Activated T-helper 1 cell treated with anti-CD3 and anti-CD28 coated beads, Interleukin-12 subunit alpha, Interleukin-12 subunit beta, Interleukin-2, Interleukin-4 antibody, amounts not matched to agents 30 ng/mL and 10 ng/mL and 1 ng/mL, durations not matched to agents 14 hours and 24 hours and 36 hours (primary cell): ENCODE data around the gene PDLIM5. TPM values are rescaled to one million over a fixed set of nuclear protein-coding genes. Genes with fewer than 3 reads are reported as not detected.
"Not testable (repeated sequence)": the region's sequence is repeated elsewhere in the genome, so short reads cannot be mapped to it uniquely, and the experiment has no call there.

ENCODE experiments used
- DNase-seq: peaks from one replicate; pipeline ENCODE4 v3.0.0; 2021; ENCODE audit warnings: low spot score
- H3K27ac Mint-ChIP-seq: one replicate; pipeline ENCODE4 v1.8.0; 2021; ENCODE audit warnings: mild to moderate bottlenecking, mixed read lengths
- H3K27me3 Mint-ChIP-seq: one replicate; pipeline ENCODE4 v1.8.0; 2022; ENCODE audit warnings: mild to moderate bottlenecking, moderate library complexity, mixed read lengths; ENCODE audit not compliant: insufficient read depth
- H3K36me3 Mint-ChIP-seq: one replicate; pipeline ENCODE4 v1.8.0; 2021; ENCODE audit warnings: low read depth, mixed read lengths
- H3K4me1 Mint-ChIP-seq: one replicate; pipeline ENCODE4 v1.8.0; 2021; ENCODE audit warnings: low read depth, mixed read lengths
- H3K4me3 Mint-ChIP-seq: one replicate; pipeline ENCODE4 v1.8.0; 2021; ENCODE audit warnings: mild to moderate bottlenecking, moderate library complexity, mixed read lengths
- H3K9me3 Mint-ChIP-seq: one replicate; pipeline ENCODE4 v1.8.0; 2021; ENCODE audit warnings: mixed read lengths
- intact Hi-C: fragments of 100-400 bp; cut with micrococcal nuclease; formaldehyde crosslinking; loops from one replicate; pipeline ENCODE4 v1.15.1; 2024
- total RNA-seq: library from RNA; stranded (reverse); gene quantifications from 2 replicates; pipeline ENCODE4 v1.2.3, GENCODE V29; 2022

PDLIM5 gene
- total RNA-seq, 1 donor from 2014 or later: 20.6 TPM

DNA sequence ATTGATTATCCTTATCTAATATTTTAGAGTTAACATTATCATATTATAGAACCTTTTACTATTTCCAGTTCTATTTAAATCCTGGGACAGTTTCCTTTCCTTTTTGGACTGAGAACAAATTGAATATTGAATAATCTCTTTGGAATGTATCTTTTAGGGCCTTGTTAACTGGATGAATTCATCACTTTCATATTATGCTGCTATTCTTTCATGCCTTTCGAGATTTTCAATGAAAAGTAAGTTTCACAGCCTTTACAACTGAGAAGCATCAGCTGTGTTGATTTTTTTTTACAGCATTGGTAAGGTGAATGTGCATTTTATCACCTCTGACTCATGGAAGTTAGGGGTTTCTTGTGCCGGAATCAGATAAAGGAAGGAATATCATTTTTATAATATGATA lies 39.6 kb downstream of the PDLIM5 start:
- no peak overlapping the region for H3K27ac Mint-ChIP-seq
- DNase-seq: no peak
- H3K36me3 Mint-ChIP-seq: no peaks in the 10 kb centered on the region
- intact Hi-C loops: no loop called here
- H3K9me3 Mint-ChIP-seq: no peaks in the 10 kb centered on the region
- no peaks in the 10 kb centered on the region for H3K4me1 Mint-ChIP-seq
- H3K27me3 Mint-ChIP-seq: peaks cover 1% of the 10 kb centered on the region
- no peak overlapping the region for H3K4me3 Mint-ChIP-seq

DNA sequence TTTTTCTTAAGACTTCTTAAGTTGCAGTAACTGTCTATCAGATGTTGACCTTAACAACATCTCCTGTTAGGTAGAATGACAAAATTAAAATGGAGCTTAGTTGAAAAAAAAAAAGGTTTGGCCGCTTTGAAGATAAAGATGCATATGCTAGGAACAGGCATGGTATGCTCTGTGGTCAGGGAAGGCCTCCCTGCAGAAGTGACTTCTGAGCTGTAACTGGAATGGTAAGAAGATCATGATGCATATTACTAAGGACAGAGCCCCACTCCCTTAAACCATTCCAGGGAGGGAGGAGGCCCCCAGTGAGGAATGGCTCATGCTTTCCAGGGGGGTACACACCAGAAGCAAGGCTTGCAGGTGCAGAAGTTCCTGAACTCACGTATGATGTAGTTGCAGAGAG lies 43.7 kb downstream of the PDLIM5 start:
- Mint-ChIP-seq H3K4me3 (no peak overlapping the region), H3K27me3 (peaks cover 1% of the 10 kb centered on the region), H3K9me3 (no peaks in the 10 kb centered on the region), H3K36me3 (no peaks in the 10 kb centered on the region), H3K4me1 (no peaks in the 10 kb centered on the region), H3K27ac (no peak overlapping the region)
- DNase-seq: no peak
- intact Hi-C loops: no loop called here

DNA sequence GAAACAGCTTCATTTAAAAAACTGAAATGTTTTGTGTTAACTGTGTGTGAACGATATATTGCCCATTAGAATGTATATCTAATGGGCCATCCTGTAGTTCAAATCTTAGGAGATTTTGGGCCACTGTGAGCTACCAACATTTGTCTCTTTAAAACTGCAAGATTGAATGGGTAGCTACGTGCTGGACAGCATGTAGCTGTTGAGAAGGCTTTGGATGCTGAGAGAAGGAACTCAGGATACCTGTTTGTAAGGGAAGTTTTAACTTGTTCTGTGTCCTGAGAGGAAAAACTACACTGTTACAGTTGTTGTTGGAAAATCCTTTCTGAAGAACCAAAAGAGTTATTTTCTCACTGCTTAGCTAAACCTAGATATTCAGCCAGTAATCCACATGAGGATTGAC lies 45.9 kb downstream of the PDLIM5 start:
- Mint-ChIP-seq H3K4me1 (no peaks in the 10 kb centered on the region), H3K27ac (no peak overlapping the region), H3K9me3 (no peaks in the 10 kb centered on the region), H3K36me3 (no peaks in the 10 kb centered on the region), H3K4me3 (no peak overlapping the region), H3K27me3 (peaks cover 1% of the 10 kb centered on the region)
- DNase-seq: no peak
- intact Hi-C loops: loop anchor here (2.0 kb wide), 1 partner anchor 45 kb away; no protein-coding TSS in a partner anchor

DNA sequence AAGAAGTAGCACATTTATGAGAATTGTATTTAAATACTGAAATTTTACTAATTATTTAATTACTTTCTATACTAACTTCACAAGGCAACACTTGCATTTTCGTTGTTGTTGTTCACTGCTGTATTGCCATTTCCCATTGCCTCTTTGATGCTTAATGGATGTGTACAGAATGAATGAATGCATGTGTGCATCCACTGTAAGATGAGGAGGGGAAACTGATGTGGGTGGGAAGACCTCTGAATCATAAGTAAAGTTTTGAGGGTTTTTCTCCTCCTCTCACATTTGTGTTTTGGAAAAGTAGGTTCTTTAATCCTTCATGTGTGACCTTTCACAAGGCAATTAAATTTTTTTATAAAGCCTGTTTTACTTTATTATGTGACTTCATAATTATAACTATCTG lies 46.8 kb downstream of the PDLIM5 start:
- no peak overlapping the region for H3K27ac Mint-ChIP-seq
- H3K9me3 Mint-ChIP-seq: no peaks in the 10 kb centered on the region
- no peaks in the 10 kb centered on the region for H3K36me3 Mint-ChIP-seq
- intact Hi-C loops: loop anchor here (2.0 kb wide), 1 partner anchor 46 kb away; no protein-coding TSS in a partner anchor
- no peaks in the 10 kb centered on the region for H3K4me1 Mint-ChIP-seq
- DNase-seq: no peak
- H3K4me3 Mint-ChIP-seq: no peak overlapping the region
- H3K27me3 Mint-ChIP-seq: no peaks in the 10 kb centered on the region

DNA sequence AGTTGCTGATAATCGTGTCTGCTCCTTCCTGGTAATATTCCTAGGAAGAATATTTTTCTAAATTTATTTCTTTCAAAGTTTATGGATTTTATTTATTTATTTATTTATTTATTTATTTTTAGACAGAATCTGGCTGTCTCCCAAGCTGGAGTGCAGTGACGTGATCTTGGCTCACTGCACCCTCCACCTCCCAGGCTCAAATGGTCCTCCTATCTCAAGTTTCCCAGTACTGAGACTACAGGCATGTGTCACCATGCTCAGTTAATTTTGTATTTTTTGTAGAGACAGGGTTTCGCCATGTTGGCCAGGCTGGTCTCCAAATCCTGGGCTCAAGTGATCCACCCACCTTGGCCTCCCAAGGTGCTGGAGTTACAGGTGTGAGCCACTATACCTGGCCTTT lies 48.9 kb downstream of the PDLIM5 start:
- H3K4me3 Mint-ChIP-seq: no peak overlapping the region
- H3K9me3 Mint-ChIP-seq: no peaks in the 10 kb centered on the region
- H3K36me3 Mint-ChIP-seq: no peaks in the 10 kb centered on the region
- no peaks in the 10 kb centered on the region for H3K27me3 Mint-ChIP-seq
- H3K4me1 Mint-ChIP-seq: no peaks in the 10 kb centered on the region
- intact Hi-C loops: loop anchor here (10.0 kb wide), 1 partner anchor 1404 kb away; no protein-coding TSS in a partner anchor
- no peak overlapping the region for H3K27ac Mint-ChIP-seq
- DNase-seq: no peak

DNA sequence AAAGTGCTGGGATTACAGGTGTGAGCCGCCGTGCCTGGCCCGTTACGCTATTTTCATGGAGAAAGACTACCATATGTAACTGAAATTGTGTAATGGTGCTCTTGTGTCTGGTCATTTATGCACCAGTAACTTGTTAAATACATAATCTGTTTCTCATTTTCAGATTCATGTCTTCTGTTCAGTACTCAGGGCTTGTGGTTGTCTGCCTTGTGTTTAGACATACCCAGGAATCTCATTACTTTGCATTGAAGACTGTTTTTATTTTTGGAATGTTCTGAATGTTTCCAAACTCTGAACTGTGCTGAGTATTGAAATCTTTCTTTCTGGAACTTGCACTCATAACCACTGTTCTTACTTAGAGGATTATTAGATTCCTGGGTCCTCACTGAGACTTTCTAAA lies 52.8 kb downstream of the PDLIM5 start:
- no peaks in the 10 kb centered on the region for H3K27me3 Mint-ChIP-seq
- intact Hi-C loops: loop anchor here (10.0 kb wide), 1 partner anchor 1400 kb away; no protein-coding TSS in a partner anchor
- H3K9me3 Mint-ChIP-seq: no peaks in the 10 kb centered on the region
- no peak overlapping the region for H3K4me3 Mint-ChIP-seq
- DNase-seq: no peak
- H3K4me1 Mint-ChIP-seq: peaks cover 10% of the 10 kb centered on the region
- H3K27ac Mint-ChIP-seq: no peak overlapping the region
- no peaks in the 10 kb centered on the region for H3K36me3 Mint-ChIP-seq

DNA sequence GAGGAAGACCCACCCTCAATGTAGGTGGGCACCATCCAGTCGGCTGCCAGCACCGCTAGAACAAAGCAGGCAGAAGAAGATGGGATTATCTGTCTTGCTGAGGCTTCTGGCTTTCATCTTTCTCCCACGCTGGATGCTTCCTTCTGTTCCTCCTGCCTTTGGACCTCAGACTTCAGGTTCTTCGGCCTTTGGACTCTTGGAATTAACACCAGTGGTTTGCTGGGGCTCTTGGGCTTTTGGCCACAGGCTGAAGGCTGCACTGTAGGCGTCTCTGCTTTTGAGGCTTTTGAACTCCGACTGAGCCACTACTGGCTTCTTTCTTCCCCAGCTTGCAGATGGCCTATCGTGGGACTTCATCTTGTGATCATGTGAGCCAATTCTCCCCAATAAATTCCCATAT lies 55.1 kb downstream of the PDLIM5 start:
- Mint-ChIP-seq H3K27ac (no peak overlapping the region), H3K4me3 (no peak overlapping the region), H3K4me1 (peaks cover 10% of the 10 kb centered on the region), H3K27me3 (no peaks in the 10 kb centered on the region), H3K36me3 (no peaks in the 10 kb centered on the region), H3K9me3 (no peaks in the 10 kb centered on the region)
- DNase-seq: no peak
- intact Hi-C loops: loop anchor here (10.0 kb wide), 1 partner anchor 1398 kb away; no protein-coding TSS in a partner anchor

DNA sequence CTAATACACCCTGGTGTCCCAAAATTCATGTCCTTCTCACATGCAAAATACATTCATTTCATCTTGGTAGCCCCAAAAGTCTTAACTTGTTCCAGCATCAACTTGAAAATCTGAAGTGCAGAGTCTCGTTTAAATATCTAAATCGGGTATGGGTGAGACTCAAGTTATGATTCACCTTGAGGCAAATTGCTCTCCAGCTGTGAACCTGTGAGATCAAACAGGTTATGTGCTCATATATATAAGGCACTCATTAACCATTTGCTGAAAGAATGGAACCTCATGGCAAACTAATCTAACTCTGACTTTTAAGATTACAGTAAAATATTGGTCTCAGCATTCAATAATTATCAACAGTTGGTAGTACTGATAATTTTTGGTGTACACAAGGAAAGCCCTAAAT lies 55.5 kb downstream of the PDLIM5 start:
- intact Hi-C loops: loop anchor here (10.0 kb wide), 1 partner anchor 1398 kb away; no protein-coding TSS in a partner anchor
- no peak overlapping the region for H3K27ac Mint-ChIP-seq
- H3K4me3 Mint-ChIP-seq: no peak overlapping the region
- peaks cover 10% of the 10 kb centered on the region for H3K4me1 Mint-ChIP-seq
- no peaks in the 10 kb centered on the region for H3K36me3 Mint-ChIP-seq
- DNase-seq: no peak
- H3K9me3 Mint-ChIP-seq: no peaks in the 10 kb centered on the region
- no peaks in the 10 kb centered on the region for H3K27me3 Mint-ChIP-seq

DNA sequence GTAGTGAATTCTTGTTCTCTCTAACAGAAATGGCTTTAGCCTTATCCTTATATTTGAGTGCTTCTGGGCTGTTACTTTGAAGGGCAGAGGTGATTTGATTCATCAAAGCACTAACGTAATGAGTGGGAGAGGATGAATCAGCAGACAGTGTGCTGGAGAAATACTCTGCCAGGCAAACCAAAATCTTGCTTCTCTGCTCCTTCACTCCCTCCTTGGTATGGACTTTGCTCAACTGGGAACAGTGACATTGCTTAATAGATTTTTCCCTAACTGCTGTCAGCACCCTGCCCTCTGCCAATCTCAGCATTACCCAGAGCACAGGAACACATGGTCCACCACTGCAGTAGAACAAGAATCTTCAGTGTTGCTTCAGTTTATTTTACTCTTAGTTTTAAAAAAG lies 56.0 kb downstream of the PDLIM5 start:
- Mint-ChIP-seq H3K4me1 (peaks cover 10% of the 10 kb centered on the region), H3K9me3 (no peaks in the 10 kb centered on the region), H3K36me3 (no peaks in the 10 kb centered on the region), H3K4me3 (no peak overlapping the region), H3K27me3 (no peaks in the 10 kb centered on the region), H3K27ac (no peak overlapping the region)
- intact Hi-C loops: loop anchor here (10.0 kb wide), 1 partner anchor 1397 kb away; no protein-coding TSS in a partner anchor
- DNase-seq: no peak

DNA sequence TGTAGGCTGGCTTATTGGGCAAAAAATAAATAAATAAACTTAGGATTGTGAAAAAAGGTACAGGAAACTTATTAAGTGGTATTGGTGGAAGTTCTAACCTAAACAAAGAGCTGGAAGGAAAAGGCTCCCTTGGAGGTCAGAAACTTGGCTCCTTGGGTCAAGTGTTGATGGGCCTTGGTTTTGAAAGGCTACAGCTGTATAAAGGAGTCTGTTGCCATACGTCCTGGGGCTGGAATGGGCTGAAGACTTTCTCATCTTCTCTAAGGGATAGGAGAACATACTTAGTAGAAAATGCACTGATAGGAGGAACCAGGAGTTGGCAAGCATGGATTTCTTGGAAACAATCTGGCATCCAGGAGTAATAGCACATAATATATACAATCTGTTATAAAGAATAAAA lies 56.6 kb downstream of the PDLIM5 start:
- Mint-ChIP-seq H3K27ac (no peak overlapping the region), H3K4me3 (no peak overlapping the region), H3K4me1 (peaks cover 10% of the 10 kb centered on the region), H3K36me3 (no peaks in the 10 kb centered on the region), H3K27me3 (no peaks in the 10 kb centered on the region), H3K9me3 (no peaks in the 10 kb centered on the region)
- intact Hi-C loops: loop anchor here (10.0 kb wide), 1 partner anchor 1397 kb away; no protein-coding TSS in a partner anchor
- no peak for DNase-seq

DNA sequence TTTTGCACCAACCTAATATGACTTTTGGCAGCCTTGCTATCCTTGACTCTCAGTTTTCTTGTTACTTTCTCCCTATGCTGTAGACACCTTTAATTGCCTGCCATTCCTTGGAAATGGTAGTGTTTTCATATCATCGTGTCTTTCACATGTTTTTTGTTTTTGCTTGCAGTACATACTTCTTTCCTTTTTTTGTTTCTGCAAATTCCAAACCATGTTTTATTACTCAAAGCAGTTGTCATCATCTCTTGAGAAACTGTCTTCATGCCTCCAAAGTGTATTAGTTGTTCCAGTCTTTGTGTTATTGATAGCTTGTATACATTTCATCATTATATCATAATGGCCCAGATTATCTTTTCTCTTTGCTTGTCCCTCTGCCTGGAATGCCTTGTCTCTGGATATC lies 57.1 kb downstream of the PDLIM5 start:
- H3K36me3 Mint-ChIP-seq: no peaks in the 10 kb centered on the region
- no peak for DNase-seq
- peaks cover 10% of the 10 kb centered on the region for H3K4me1 Mint-ChIP-seq
- H3K9me3 Mint-ChIP-seq: peaks cover 4% of the 10 kb centered on the region
- H3K4me3 Mint-ChIP-seq: no peak overlapping the region
- intact Hi-C loops: loop anchor here (10.0 kb wide), 1 partner anchor 1396 kb away; no protein-coding TSS in a partner anchor
- H3K27ac Mint-ChIP-seq: no peak overlapping the region
- H3K27me3 Mint-ChIP-seq: no peaks in the 10 kb centered on the region

DNA sequence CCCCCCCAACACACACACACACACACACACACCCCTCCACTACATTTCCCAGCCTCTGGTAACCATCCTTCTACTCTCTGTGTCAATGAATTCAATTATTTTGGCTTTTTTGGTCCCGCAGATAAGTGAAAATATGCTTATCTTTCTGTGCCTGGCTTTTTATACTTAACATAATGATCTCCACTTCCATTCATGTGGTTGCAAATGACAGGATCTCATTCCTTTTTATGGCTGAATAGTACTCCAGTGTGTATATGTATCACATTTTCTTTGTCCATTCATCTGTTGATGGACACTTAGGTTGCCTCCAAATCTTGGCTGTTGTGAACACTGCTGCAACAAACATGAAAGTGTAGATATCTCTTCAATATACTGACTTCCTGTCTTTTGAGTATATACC lies 59.8 kb downstream of the PDLIM5 start:
- intact Hi-C loops: no loop called here
- Mint-ChIP-seq H3K27me3 (no peaks in the 10 kb centered on the region), H3K4me3 (no peak overlapping the region), H3K36me3 (no peaks in the 10 kb centered on the region), H3K4me1 (peaks cover 10% of the 10 kb centered on the region), H3K9me3 (peaks cover 4% of the 10 kb centered on the region), H3K27ac (no peak overlapping the region)
- no peak for DNase-seq

DNA sequence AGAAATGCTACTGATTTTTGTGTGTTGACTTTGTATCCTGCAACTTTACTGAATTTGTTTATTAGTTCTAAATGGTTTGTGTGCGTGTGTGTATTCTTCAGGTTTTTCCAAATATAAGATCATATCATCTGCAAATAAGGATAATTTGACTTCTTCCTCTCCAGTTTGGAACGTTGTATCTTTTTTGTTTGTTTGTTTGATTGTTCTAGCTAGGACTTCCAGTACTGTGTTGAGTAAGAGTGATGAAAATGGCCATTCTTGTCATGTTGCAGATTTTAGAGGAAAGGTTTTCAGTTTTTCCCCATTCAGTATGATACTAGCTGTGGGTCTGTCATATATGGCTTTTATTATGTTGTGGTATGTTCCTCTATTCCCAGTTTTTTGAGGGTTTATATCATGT lies 61.8 kb downstream of the PDLIM5 start:
- H3K4me1 Mint-ChIP-seq, H3K27me3 Mint-ChIP-seq, H3K36me3 Mint-ChIP-seq, H3K27ac Mint-ChIP-seq, H3K9me3 Mint-ChIP-seq, DNase-seq, intact Hi-C loops, H3K4me3 Mint-ChIP-seq: not testable (repeated sequence)

DNA sequence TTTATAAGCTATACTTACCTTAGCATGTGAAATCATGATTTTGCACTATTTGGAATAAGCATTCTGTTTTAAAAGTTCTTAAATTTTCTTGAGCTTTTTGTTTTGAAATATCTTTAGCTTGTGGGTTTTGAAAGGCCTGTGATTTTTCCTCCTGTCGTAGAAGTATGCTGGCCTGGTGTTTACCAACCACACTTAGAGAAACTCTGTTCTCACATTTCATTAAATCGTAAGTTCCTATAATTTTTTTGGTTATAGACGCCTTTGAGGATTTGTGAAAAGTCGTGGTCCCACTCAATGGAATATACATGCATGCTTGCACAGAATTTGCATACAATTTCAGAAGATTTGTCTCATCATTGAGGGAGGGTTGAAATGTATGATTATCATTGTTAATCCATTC lies 63.6 kb downstream of the PDLIM5 start:
- peaks cover 6% of the 10 kb centered on the region for H3K4me1 Mint-ChIP-seq

More for the DNA sequence above, 63.6 kb downstream of the PDLIM5 start:
- Mint-ChIP-seq H3K36me3 (no peaks in the 10 kb centered on the region), H3K27ac (no peak overlapping the region), H3K27me3 (peaks cover 3% of the 10 kb centered on the region), H3K4me3 (no peak overlapping the region), H3K9me3 (peaks cover 4% of the 10 kb centered on the region)
- intact Hi-C loops: no loop called here
- DNase-seq: no peak
